GM10266 (cell line): Measurements from ENCODE around the gene SRRT.

ENCODE experiments used
- DNase-seq: peaks from one replicate; pipeline ENCODE4 v3.0.0; 2012; ENCODE audit errors: extremely low spot score
- CTCF ChIP-seq: IDR thresholded peaks from 2 replicates; pipeline ENCODE4 v1.5.1; 2012; ENCODE audit warnings: mild to moderate bottlenecking, low read depth; ENCODE audit not compliant: control insufficient read depth, insufficient read depth; ENCODE audit errors: missing control alignments

SRRT gene

GRCh38 chr7:100878013-100878412 lies 3.1 kb downstream of the SRRT start:
- no peak for TF ChIP-seq CTCF
- DNase-seq = no peak

- DNase-seq = no peak
- no peak for TF ChIP-seq CTCF
Observed at GRCh38 chr7:100878685-100879084, 3.8 kb downstream of the SRRT start.

- TF ChIP-seq CTCF = no peak
Observed at GRCh38 chr7:100879685-100880261, 4.9 kb downstream of the SRRT start.

GRCh38 chr7:100880645-100881044 lies 5.7 kb downstream of the SRRT start:
- no peak for TF ChIP-seq CTCF
- no peak for DNase-seq

More at GRCh38 chr7:100879685-100880261, 4.9 kb downstream of the SRRT start:
- DNase-seq = no peak

GRCh38 chr7:100881136-100881535 lies 6.2 kb downstream of the SRRT start:
- TF ChIP-seq CTCF = no peak

GRCh38 chr7:100882201-100882600 lies 7.3 kb downstream of the SRRT start:
- TF ChIP-seq CTCF = no peak

More at GRCh38 chr7:100881136-100881535, 6.2 kb downstream of the SRRT start:
- no peak for DNase-seq

GRCh38 chr7:100882785-100883526 lies 8.1 kb downstream of the SRRT start:
- no peak for DNase-seq
- no peak for TF ChIP-seq CTCF

More at GRCh38 chr7:100882201-100882600, 7.3 kb downstream of the SRRT start:
- DNase-seq = no peak
